Activated CD4-positive, alpha-beta T cell treated with anti-CD3 and anti-CD28 coated beads for 36 hours (primary cell): Measurements from ENCODE around the gene USP1. TPM values are rescaled to one million over a fixed set of nuclear protein-coding genes. Genes with fewer than 3 reads are reported as not detected.

Experiments
- ATAC-seq: fragments of 200-7000 bp; cut with Tn5 transposase; one replicate; pipeline ENCODE4 v1.10.0; 2021; ENCODE audit warnings: mild to moderate bottlenecking, moderate library complexity
- CTCF ChIA-PET: fragments of 350-600 bp; sonication (Branson Sonifier 250); formaldehyde crosslinking; loops from one replicate; lab custom pipeline; 2021; ENCODE audit warnings: antibody characterized with exemption; lab: Charles Lee
- POLR2A ChIA-PET: fragments of 350-600 bp; sonication (Branson Sonifier 250); formaldehyde crosslinking; loops from one replicate; lab custom pipeline; 2021; ENCODE audit warnings: antibody characterized with exemption, inconsistent platforms; lab: Charles Lee
- DNase-seq: peaks from one replicate; pipeline ENCODE4 v3.0.0-alpha.2; 2020
- H3K27ac Mint-ChIP-seq: one replicate; pipeline ENCODE4 v1.8.0; 2021; ENCODE audit warnings: mixed read lengths
- H3K27me3 Mint-ChIP-seq: one replicate; pipeline ENCODE4 v1.8.0; 2021; ENCODE audit warnings: mixed read lengths
- H3K36me3 Mint-ChIP-seq: one replicate; pipeline ENCODE4 v1.8.0; 2021; ENCODE audit warnings: low read depth, mixed read lengths
- H3K4me1 Mint-ChIP-seq: one replicate; pipeline ENCODE4 v1.8.0; 2021; ENCODE audit warnings: mixed read lengths
- H3K4me3 Mint-ChIP-seq: one replicate; pipeline ENCODE4 v1.8.0; 2021; ENCODE audit warnings: mild to moderate bottlenecking, moderate library complexity, mixed read lengths
- H3K9me3 Mint-ChIP-seq: one replicate; pipeline ENCODE4 v1.8.0; 2021; ENCODE audit warnings: low read depth, mixed read lengths
- intact Hi-C, 2 experiments: fragments of 100-400 bp; cut with DNase I in 1 of 2; cut with micrococcal nuclease in 1 of 2; formaldehyde crosslinking; loops; one replicate each; pipeline versions ENCODE4 v1.14.2 to v1.15.1; 2022 to 2024; cut with DNase I, micrococcal nuclease
- total RNA-seq, 2 experiments: library from RNA; stranded (reverse); gene quantifications; one replicate each; pipeline ENCODE4 v1.2.3, GENCODE V29; 2021

Gene USP1
- total RNA-seq, 2 experiments from 2014 or later, result 62.4 to 73.4 TPM

GRCh38 chr1:62405247-62405646 is 31.6 kb upstream of the USP1 start:
- Mint-ChIP-seq H3K27me3 (no peaks in the 10 kb centered on the region), H3K36me3 (no peaks in the 10 kb centered on the region), H3K27ac (no peak overlapping the region), H3K4me3 (no peak overlapping the region), H3K4me1 (no peaks in the 10 kb centered on the region), H3K9me3 (no peaks in the 10 kb centered on the region)
- intact Hi-C loops, result no loop called here
- DNase-seq, result no peak
- ATAC-seq, result no peak
- ChIA-PET POLR2A (interaction anchor here (0.7 kb wide), 1 partner anchor 69 kb away, joined by 5 read pairs; no protein-coding TSS in a partner anchor), CTCF (interaction anchor here (0.7 to 9.5 kb wide), 6 partner anchors 9 to 341 kb away, joined by 3 to 64 read pairs (median 6); no protein-coding TSS in a partner anchor)

- ChIA-PET CTCF (interaction anchor here (0.6 to 9.5 kb wide), 14 partner anchors 10 to 340 kb away, joined by 3 to 64 read pairs (median 6); no protein-coding TSS in a partner anchor), POLR2A (no interaction called here)
- DNase-seq (no peak), ATAC-seq (no peak)
- no peaks in the 10 kb centered on the region for H3K36me3 Mint-ChIP-seq
- no peak overlapping the region for H3K4me3 Mint-ChIP-seq
- no peak overlapping the region for H3K27ac Mint-ChIP-seq
- no peaks in the 10 kb centered on the region for H3K4me1 Mint-ChIP-seq
- intact Hi-C loops, result loop anchor here in 1 of 2 experiments (2.0 kb wide), 2 partner anchors 324 to 340 kb away; no protein-coding TSS in a partner anchor
- H3K27me3 Mint-ChIP-seq, result no peaks in the 10 kb centered on the region
- no peaks in the 10 kb centered on the region for H3K9me3 Mint-ChIP-seq
These were observed 30.3 kb upstream of the USP1 start for GRCh38 chr1:62406576-62406975.

- POLR2A ChIA-PET, result no interaction called here
- H3K4me3 Mint-ChIP-seq, result no peak overlapping the region
- no peak for DNase-seq
- H3K36me3 Mint-ChIP-seq, result no peaks in the 10 kb centered on the region
- no peak overlapping the region for H3K27ac Mint-ChIP-seq
- no peaks in the 10 kb centered on the region for H3K27me3 Mint-ChIP-seq
- peak; percentile 49 for ATAC-seq
- H3K4me1 Mint-ChIP-seq, result no peaks in the 10 kb centered on the region
- intact Hi-C loops, result loop anchor here (1.0 to 2.0 kb wide), 4 partner anchors 232 to 339 kb away; no protein-coding TSS in a partner anchor
- H3K9me3 Mint-ChIP-seq, result no peaks in the 10 kb centered on the region
- CTCF ChIA-PET, result interaction anchor here (0.6 to 9.5 kb wide), 15 partner anchors 9 to 339 kb away, joined by 3 to 64 read pairs (median 5); no protein-coding TSS in a partner anchor
These were observed 29.3 kb upstream of the USP1 start for GRCh38 chr1:62407398-62408009.

- CTCF ChIA-PET, result interaction anchor here (0.7 to 0.8 kb wide), 2 partner anchors 9 to 330 kb away, joined by 3 to 6 read pairs; no protein-coding TSS in a partner anchor
- DNase-seq, result no peak
- H3K4me3 Mint-ChIP-seq, result no peak overlapping the region
- H3K27me3 Mint-ChIP-seq, result peaks cover 2% of the 10 kb centered on the region
- intact Hi-C loops, result no loop called here
- H3K9me3 Mint-ChIP-seq, result no peaks in the 10 kb centered on the region
- no peak for ATAC-seq
- H3K36me3 Mint-ChIP-seq, result no peaks in the 10 kb centered on the region
- POLR2A ChIA-PET, result interaction anchor here (0.6 kb wide), 1 partner anchor 12 kb away, joined by 3 read pairs; no protein-coding TSS in a partner anchor
- H3K27ac Mint-ChIP-seq, result no peak overlapping the region
- H3K4me1 Mint-ChIP-seq, result no peaks in the 10 kb centered on the region
These were observed 21.2 kb upstream of the USP1 start for GRCh38 chr1:62415687-62416086.

- Mint-ChIP-seq H3K4me1 (no peaks in the 10 kb centered on the region), H3K27me3 (peaks cover 2% of the 10 kb centered on the region), H3K4me3 (no peak overlapping the region), H3K27ac (no peak overlapping the region), H3K36me3 (no peaks in the 10 kb centered on the region), H3K9me3 (no peaks in the 10 kb centered on the region)
- CTCF ChIA-PET, result interaction anchor here (3.2 kb wide), 1 partner anchor 11 kb away, joined by 9 read pairs; no protein-coding TSS in a partner anchor
- POLR2A ChIA-PET, result interaction anchor here (0.7 kb wide), 1 partner anchor 268 kb away, joined by 3 read pairs; no protein-coding TSS in a partner anchor
- ATAC-seq (no peak), DNase-seq (no peak)
- intact Hi-C loops, result no loop called here
These were observed 19.4 kb upstream of the USP1 start for GRCh38 chr1:62417351-62417999.

- POLR2A ChIA-PET, result no interaction called here
- Mint-ChIP-seq H3K36me3 (no peaks in the 10 kb centered on the region), H3K4me3 (no peak overlapping the region), H3K27ac (no peak overlapping the region), H3K4me1 (no peaks in the 10 kb centered on the region), H3K27me3 (peaks cover 2% of the 10 kb centered on the region), H3K9me3 (no peaks in the 10 kb centered on the region)
- no peak for ATAC-seq
- DNase-seq, result no peak
- intact Hi-C loops, result no loop called here
- CTCF ChIA-PET, result interaction anchor here (3.2 kb wide), 1 partner anchor 13 kb away, joined by 9 read pairs; no protein-coding TSS in a partner anchor
These were observed 16.6 kb upstream of the USP1 start for GRCh38 chr1:62420214-62420613.

- ATAC-seq (no peak), DNase-seq (no peak)
- H3K27ac Mint-ChIP-seq, result no peak overlapping the region
- no peaks in the 10 kb centered on the region for H3K36me3 Mint-ChIP-seq
- no peaks in the 10 kb centered on the region for H3K4me1 Mint-ChIP-seq
- ChIA-PET POLR2A (interaction anchor here (1.0 kb wide), 1 partner anchor 12 kb away, joined by 3 read pairs; no protein-coding TSS in a partner anchor), CTCF (interaction anchor here (1.5 kb wide), 1 partner anchor 17 kb away, joined by 3 read pairs; no protein-coding TSS in a partner anchor)
- H3K27me3 Mint-ChIP-seq, result peaks cover 2% of the 10 kb centered on the region
- H3K4me3 Mint-ChIP-seq, result no peak overlapping the region
- no peaks in the 10 kb centered on the region for H3K9me3 Mint-ChIP-seq
- intact Hi-C loops, result no loop called here
These were observed 13.1 kb upstream of the USP1 start for GRCh38 chr1:62423580-62424242.

GRCh38 chr1:62424411-62424810 is 12.4 kb upstream of the USP1 start:
- intact Hi-C loops, result no loop called here
- CTCF ChIA-PET, result interaction anchor here (1.5 kb wide), 1 partner anchor 17 kb away, joined by 3 read pairs; no protein-coding TSS in a partner anchor

GRCh38 chr1:62425041-62425440 is 11.8 kb upstream of the USP1 start:
- DNase-seq, result no peak
- Mint-ChIP-seq H3K27ac (no peak overlapping the region), H3K36me3 (no peaks in the 10 kb centered on the region), H3K27me3 (peaks cover 2% of the 10 kb centered on the region), H3K4me3 (no peak overlapping the region), H3K9me3 (no peaks in the 10 kb centered on the region), H3K4me1 (no peaks in the 10 kb centered on the region)
- no peak for ATAC-seq
- POLR2A ChIA-PET, result interaction anchor here (0.7 to 1.0 kb wide), 2 partner anchors 10 to 12 kb away, joined by 3 read pairs; no protein-coding TSS in a partner anchor
- intact Hi-C loops, result no loop called here
- CTCF ChIA-PET, result interaction anchor here (0.7 to 1.5 kb wide), 3 partner anchors 11 to 210 kb away, joined by 3 read pairs; no protein-coding TSS in a partner anchor

More at GRCh38 chr1:62424411-62424810, 12.4 kb upstream of the USP1 start:
- POLR2A ChIA-PET, result interaction anchor here (1.0 kb wide), 1 partner anchor 11 kb away, joined by 3 read pairs; no protein-coding TSS in a partner anchor
- Mint-ChIP-seq H3K27ac (no peak overlapping the region), H3K4me3 (no peak overlapping the region), H3K36me3 (no peaks in the 10 kb centered on the region), H3K27me3 (peaks cover 2% of the 10 kb centered on the region), H3K9me3 (no peaks in the 10 kb centered on the region), H3K4me1 (no peaks in the 10 kb centered on the region)
- no peak for ATAC-seq
- no peak for DNase-seq

GRCh38 chr1:62426237-62426636 is 10.6 kb upstream of the USP1 start:
- Mint-ChIP-seq H3K9me3 (no peaks in the 10 kb centered on the region), H3K36me3 (no peaks in the 10 kb centered on the region), H3K4me3 (no peak overlapping the region), H3K27me3 (no peaks in the 10 kb centered on the region), H3K4me1 (no peaks in the 10 kb centered on the region), H3K27ac (no peak overlapping the region)
- intact Hi-C loops, result no loop called here
- DNase-seq, result no peak
- no peak for ATAC-seq
- ChIA-PET POLR2A (no interaction called here), CTCF (no interaction called here)

- no peak overlapping the region for H3K27ac Mint-ChIP-seq
- H3K27me3 Mint-ChIP-seq, result no peaks in the 10 kb centered on the region
- no peaks in the 10 kb centered on the region for H3K4me1 Mint-ChIP-seq
- no peak overlapping the region for H3K4me3 Mint-ChIP-seq
- no peak for DNase-seq
- no peaks in the 10 kb centered on the region for H3K9me3 Mint-ChIP-seq
- ChIA-PET CTCF (interaction anchor here (1.0 kb wide), 1 partner anchor 9 kb away, joined by 3 read pairs; no protein-coding TSS in a partner anchor), POLR2A (no interaction called here)
- intact Hi-C loops, result no loop called here
- no peak for ATAC-seq
- no peaks in the 10 kb centered on the region for H3K36me3 Mint-ChIP-seq
These were observed 10.1 kb upstream of the USP1 start for GRCh38 chr1:62426794-62427193.
